Limb (tissue), 2 donors: ENCODE data around the gene KCNIP3.
"Not testable (repeated sequence)": the region's sequence is repeated elsewhere in the genome, so short reads cannot be mapped to it uniquely, and the experiment has no call there.

ENCODE experiments used
- DNase-seq, 2 donors: peaks; one replicate each; pipeline ENCODE4 v3.0.0-alpha.2; 2016; ENCODE audit errors: extremely low spot score in 2 of 2

Gene KCNIP3

DNA sequence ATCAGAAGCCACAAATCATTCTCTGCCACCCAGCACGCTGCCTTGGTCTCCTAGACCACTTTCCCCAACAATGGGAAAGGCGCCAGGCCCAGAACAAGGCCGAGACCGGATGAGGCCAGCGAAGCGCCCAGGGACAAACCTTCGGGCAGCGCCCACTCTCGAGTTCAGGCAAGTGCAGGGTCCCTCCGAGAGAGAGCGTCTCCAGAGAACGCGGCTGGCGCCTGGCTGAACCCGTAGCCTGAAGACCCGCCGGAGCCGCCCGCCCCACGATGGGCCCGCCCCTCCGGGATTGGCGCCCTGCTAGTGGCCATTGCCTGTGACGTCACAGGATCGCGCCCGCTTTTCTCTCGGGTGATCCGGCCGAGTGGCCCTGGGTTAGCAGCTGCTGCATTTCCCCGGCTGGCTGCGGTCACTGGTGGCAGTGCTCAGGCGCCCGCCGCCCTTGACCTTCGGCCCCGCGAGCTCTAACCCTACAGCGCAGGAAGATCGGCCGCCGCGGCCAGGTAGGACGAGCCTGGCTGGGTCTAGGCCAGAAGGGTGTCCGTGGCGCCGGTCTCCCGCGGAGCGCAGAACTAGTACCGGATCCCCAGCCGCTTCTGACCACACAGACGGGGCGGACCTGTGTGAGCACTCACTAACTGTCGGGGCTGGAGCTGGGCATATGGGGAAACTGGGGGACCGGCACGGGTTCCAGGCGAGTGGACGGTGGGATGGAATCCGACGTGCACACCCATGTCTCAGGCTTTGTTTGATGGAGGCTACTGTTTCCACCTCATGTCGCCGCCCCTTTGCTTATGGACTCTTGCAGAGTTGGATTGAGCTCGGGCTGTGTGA lies 105.4 kb downstream of the KCNIP3 start, which contains the start of gene FAHD2A:
TSS of gene FAHD2A (plus strand) at position 339 of the 834 bp plus-strand sequence. CDS start 2,851 bp downstream, outside the sequence.
- DNase-seq = peak; percentile 91 to 98

DNA sequence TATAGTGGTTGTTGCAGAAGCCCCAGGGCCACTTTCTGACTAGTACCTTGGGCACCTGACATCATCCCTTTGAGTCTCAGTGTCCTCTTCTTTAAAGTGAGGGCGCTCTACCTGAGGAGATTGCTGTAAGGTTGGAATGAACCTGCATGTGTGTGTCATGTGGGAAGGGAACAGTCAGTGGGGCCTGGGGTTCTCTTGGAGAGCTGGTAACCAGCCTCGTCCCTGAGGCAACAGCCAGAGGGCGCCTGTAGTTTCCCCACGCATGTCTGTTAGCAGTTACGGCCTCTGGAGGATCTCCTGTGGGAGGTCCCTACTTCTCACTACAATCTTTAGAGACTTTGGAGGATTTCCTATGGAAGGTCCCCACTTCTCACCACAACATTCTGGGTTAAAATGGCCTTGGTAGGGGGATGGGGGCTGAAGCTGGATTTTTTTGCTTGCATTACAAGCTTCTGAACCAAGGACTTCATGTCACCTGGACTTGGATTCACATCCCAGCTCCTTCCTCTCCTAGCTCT lies 106.1 kb downstream of the KCNIP3 start:
- not testable (repeated sequence) for DNase-seq

DNA sequence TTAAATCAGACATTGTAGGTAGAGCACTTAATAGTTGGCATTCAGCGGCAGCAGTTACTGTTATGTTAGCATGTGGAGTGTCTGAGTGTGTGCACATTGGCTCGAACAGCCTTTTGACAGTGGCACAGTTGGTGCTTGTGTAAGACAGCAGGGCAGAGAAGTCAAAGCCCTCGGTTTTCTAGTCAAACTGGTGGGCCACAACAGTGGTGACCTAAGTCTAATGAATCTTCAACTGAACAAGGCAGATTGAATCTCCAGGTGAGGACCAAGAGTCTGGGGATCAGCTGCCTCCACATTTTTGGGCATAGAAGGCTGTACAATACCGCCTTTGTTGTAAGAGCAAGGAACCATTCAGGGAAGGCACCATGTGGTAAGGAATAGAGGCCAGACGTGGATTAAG lies 106.7 kb downstream of the KCNIP3 start:
- DNase-seq = not testable (repeated sequence)

- DNase-seq = not testable (repeated sequence)
Observed at GRCh38 chr2:95404676-95405075, 107.5 kb downstream of the KCNIP3 start.

DNA sequence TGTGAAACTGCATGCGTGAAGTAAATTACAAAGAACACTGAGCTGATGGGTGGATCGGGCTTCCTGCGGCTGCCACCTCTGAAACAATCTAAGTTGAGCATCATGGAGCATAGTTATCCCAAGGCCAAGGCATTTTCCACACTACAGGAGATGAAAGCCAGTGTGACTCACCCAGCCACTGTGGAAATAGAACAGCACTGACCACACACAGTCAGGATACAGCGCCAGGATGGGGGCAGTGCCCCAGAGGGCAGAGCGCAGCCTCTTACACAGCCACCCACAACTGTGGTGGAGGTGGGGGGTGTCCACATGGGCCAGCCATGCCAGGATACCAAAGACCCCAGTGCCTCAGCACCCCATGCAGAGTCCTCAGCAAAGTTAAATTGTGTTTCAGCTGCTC lies 114.1 kb downstream of the KCNIP3 start:
- DNase-seq = not testable (repeated sequence)

- peak; percentile 81 to 87 for DNase-seq
Observed at GRCh38 chr2:95414015-95414594, 117.0 kb downstream of the KCNIP3 start.

DNA sequence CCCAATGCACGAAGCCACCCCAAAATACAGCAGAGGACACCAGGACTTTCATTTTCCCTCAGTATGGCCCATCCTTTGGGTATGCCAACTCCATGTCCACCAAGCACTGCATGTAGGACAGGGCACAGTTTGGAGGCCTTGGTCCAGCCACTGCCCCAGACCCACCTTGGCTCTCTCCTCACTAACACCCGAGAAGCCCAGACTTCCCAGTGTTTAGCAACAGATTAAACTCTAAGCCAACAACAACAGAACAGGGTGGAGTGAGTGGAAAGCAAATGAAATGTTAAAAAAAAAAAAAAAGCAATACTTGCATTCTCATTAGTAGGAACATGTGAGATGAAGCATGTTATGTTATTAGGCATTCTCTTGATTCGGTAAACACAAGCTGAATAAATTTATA lies 118.0 kb downstream of the KCNIP3 start:
- DNase-seq = not testable (repeated sequence)

- DNase-seq = not testable (repeated sequence)
Observed at GRCh38 chr2:95415561-95415960, 118.4 kb downstream of the KCNIP3 start.

- not testable (repeated sequence) for DNase-seq
Observed at GRCh38 chr2:95427196-95427867, 130.2 kb downstream of the KCNIP3 start.

DNA sequence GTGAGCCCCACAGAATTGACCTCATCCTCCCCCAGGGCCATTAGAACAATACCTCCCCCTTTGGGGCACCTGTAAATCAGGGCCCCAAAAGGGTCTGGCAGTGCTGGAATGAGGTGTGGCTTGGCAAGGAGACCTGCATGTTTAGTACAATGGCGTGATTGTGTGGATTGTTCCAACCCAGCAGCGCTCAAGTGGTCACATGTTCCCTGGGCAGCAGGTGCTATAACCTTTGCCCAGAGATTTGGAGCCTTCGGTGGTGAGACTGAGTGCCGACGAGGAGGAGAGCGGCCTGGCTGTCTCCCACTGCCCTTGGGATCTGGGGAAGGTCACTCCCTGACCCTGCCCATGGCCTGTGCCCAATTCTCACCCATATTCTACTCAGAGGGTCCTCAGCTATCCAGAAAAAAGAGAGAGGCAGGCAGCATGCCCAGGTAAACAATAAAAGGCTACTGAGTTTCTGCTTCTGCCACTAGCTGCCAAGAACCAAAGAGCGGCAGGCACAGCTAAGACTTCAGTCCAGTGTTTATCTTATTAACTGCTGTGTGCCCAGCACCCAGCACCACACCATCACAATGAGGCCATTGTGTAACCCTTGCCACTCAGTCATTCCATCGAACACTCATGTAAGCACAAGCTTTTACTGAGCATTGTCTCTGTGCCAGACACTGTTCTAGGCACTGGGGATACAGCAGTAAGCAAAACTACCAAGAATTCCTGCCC lies 132.8 kb downstream of the KCNIP3 start:
- DNase-seq = not testable (repeated sequence)

GRCh38 chr2:95433373-95433772 lies 136.2 kb downstream of the KCNIP3 start:
- DNase-seq = not testable (repeated sequence)

- not testable (repeated sequence) for DNase-seq
Observed at GRCh38 chr2:95433973-95434372, 136.8 kb downstream of the KCNIP3 start.

DNA sequence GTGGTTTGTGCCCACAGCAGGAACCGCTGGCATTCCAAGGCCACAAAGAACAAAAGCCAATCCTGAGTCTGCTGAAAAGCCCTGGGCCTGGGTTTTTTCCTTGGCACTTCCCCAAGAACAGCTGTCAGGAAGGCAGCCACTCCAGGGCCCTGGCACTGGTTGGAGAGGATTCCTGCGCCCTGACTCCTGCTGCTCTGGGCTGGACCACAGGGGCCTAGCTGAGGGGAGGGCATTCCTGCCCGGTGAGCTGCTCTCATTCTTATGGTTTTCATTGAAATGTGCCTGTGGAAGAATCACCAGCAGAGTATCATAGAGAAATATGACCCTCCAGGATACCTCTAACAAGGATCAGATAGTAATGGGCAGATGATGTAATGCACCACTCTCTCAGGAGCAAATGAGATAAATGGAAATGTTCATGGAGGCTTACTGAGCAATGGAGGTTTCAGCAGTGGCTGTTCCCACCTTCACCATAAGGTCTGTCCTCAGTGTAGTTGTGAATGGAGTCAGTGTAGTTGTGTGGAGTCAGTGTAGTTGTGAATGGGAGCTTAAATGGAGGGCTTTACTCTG lies 137.4 kb downstream of the KCNIP3 start:
- DNase-seq = not testable (repeated sequence)

DNA sequence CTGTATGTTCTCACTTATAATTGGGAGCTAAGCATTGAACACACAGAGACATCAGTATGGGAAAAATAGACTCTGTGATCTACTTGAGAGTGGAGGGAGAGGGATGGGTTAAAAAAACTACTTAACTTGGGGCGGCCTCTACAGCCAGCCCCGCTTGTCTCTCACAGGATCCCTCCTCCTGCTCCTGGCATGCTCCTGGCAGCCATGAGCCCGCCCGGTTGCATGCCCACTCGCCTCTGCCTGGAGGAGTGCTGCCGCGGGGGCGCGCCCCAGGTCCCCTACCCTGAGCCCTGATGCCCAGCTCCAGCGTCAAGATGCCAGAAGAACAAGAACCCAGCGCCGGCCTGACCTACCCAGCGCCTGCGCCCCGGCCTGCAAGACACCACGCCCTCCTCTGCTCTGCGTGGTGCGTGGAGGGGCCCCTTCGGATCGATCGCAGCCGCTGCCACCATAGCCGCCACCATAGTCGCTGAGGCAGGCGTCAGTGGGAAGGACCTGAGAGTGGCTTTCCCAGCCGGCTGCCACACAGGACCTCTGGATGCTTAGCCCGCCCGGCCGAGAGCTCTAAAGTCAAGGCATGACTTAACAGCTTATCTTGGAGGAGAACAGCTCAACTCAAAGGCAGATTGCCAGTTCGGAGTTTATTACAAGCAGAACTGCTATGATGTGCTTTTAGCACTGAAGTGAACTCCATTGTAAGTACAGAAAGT lies 138.2 kb downstream of the KCNIP3 start:
- DNase-seq = not testable (repeated sequence)
